Measurements from ENCODE around the gene PIGR. TPM values are rescaled to one million over a fixed set of nuclear protein-coding genes. Genes with fewer than 3 reads are reported as not detected.

The PIGR gene
- total and polyA plus RNA-seq, 2 donors (not counting 3 experiments of a cell fraction or from before 2014, with no cell fraction given) = not detected

- DNase-seq (ENCODE audit: low read depth, low spot score) = no peak
- H3K9ac ChIP-seq (replicated peaks; ENCODE audit: extremely low read depth, insufficient read depth, low read length) = no peak overlapping the region
- no peaks in the 10 kb centered on the region for H3K9me1 ChIP-seq (replicated peaks; ENCODE audit: control insufficient read depth, extremely low read depth, insufficient read depth, low read length)
- H3K4me2 ChIP-seq (ENCODE audit: insufficient read depth, low read length) = no peak overlapping the region
- no peak overlapping the region for H3K27ac ChIP-seq (ENCODE audit: insufficient read depth, low read depth, low read length)
- peaks cover 8 to 9% of the 10 kb centered on the region in 2 experiments for H3K27me3 ChIP-seq (ENCODE audit: control insufficient read depth in 2 of 2, insufficient read depth in 2 of 2, low read length in 2 of 2)
- no peaks in the 10 kb centered on the region for H3K9me3 ChIP-seq (replicated peaks; ENCODE audit: control insufficient read depth, insufficient read depth, low read length)
- H2AFZ ChIP-seq (ENCODE audit: low read depth, low read length) = no peak overlapping the region
- H3K4me3 ChIP-seq (replicated peaks in 1 of 3; ENCODE audit: insufficient read depth in 1 of 3, low read depth in 1 of 3, low read length in 3 of 3) = no peak overlapping the region
- ChIA-PET POLR2A (no interaction called here), CTCF (no interaction called here)
- H3K36me3 ChIP-seq (ENCODE audit: control insufficient read depth in 2 of 2, extremely low read depth in 1 of 2, insufficient read depth in 2 of 2, low read length in 2 of 2) = no peaks in the 10 kb centered on the region
- H3K79me2 ChIP-seq (ENCODE audit: control insufficient read depth, insufficient read depth, low read length) = no peaks in the 10 kb centered on the region
- dilution Hi-C loops (cut with MboI; ENCODE audit: extremely low pct_ligation_motif_present, low sequenced_read_pairs) = no loop called here
- intact Hi-C loops (cut with micrococcal nuclease) = no loop called here
- no peak for FAIRE-seq
- H4K20me1 ChIP-seq (replicated peaks; ENCODE audit: control insufficient read depth, extremely low read depth, insufficient read depth, low read length) = no peaks in the 10 kb centered on the region
- TF ChIP-seq CTCF (IDR thresholded peaks at IDR 0.05; ENCODE audit: extremely low read depth in 1 of 2, insufficient read depth in 1 of 2, low read depth in 1 of 2, low read length in 2 of 2) = no peak
- no peak for TF ChIP-seq POLR2A (IDR thresholded peaks at IDR 0.05; ENCODE audit: low read depth, low read length)
- no peak for TF ChIP-seq EZH2 (IDR thresholded peaks at IDR 0.05; ENCODE audit: borderline replicate concordance, low read depth, low read length, severe bottlenecking)
- TF ChIP-seq GATA2 (IDR thresholded peaks at IDR 0.05; ENCODE audit: insufficient read depth, insufficient read length, low read depth, low read length) = no peak
- TF ChIP-seq JUN (IDR thresholded peaks at IDR 0.05; ENCODE audit: borderline replicate concordance, insufficient read depth, insufficient read length, low read depth) = no peak
- TF ChIP-seq MYC (IDR thresholded peaks at IDR 0.05; ENCODE audit: low read depth, low read length) = no peak
- TF ChIP-seq MAX (IDR thresholded peaks at IDR 0.05; ENCODE audit: insufficient read depth, insufficient read length) = no peak
- TF ChIP-seq POLR2AphosphoS5 (IDR thresholded peaks at IDR 0.05; ENCODE audit: insufficient read depth, low read depth, low read length) = no peak
- TF ChIP-seq FOS (IDR thresholded peaks at IDR 0.05; ENCODE audit: borderline replicate concordance, insufficient read depth, low read length) = no peak
- BruUV-seq (replicated peaks) = no TSS peak
- no peaks in the 10 kb centered on the region for H3K4me1 ChIP-seq (ENCODE audit: control insufficient read depth, extremely low read depth, insufficient read depth, low read length)
Observed at GRCh38 chr1:206903687-206904086, 42.6 kb downstream of the PIGR start.

Measured in endothelial cell of umbilical vein (primary cell).